Nephron progenitor cell (in vitro differentiated cells): ENCODE data around the gene DAB2IP.

Experiments used
- DNase-seq: peaks from one replicate; pipeline ENCODE4 v3.0.0; 2021
- H3K27ac Mint-ChIP-seq: 2 replicates; pipeline ENCODE4 v1.8.0; 2021; ENCODE audit warnings: mild to moderate bottlenecking, moderate library complexity, mixed read lengths
- H3K27me3 Mint-ChIP-seq: 2 replicates; pipeline ENCODE4 v1.8.0; 2021; ENCODE audit warnings: mild to moderate bottlenecking, low read depth, mixed read lengths; ENCODE audit not compliant: poor library complexity
- H3K36me3 Mint-ChIP-seq: 2 replicates; pipeline ENCODE4 v1.8.0; 2021; ENCODE audit warnings: low read depth, mixed read lengths
- H3K4me1 Mint-ChIP-seq: 2 replicates; pipeline ENCODE4 v1.8.0; 2021; ENCODE audit warnings: mixed read lengths
- H3K4me3 Mint-ChIP-seq: 2 replicates; pipeline ENCODE4 v1.8.0; 2021; ENCODE audit warnings: mild to moderate bottlenecking, moderate library complexity, mixed read lengths
- H3K9me3 Mint-ChIP-seq: 2 replicates; pipeline ENCODE4 v1.8.0; 2021; ENCODE audit warnings: mild to moderate bottlenecking, moderate library complexity, mixed read lengths
- CTCF ChIP-seq: fragments of 200-600 bp; sonication (generic); IDR thresholded peaks from 2 replicates; pipeline ENCODE4 v1.5.0; 2021; ENCODE audit warnings: antibody characterized with exemption

DAB2IP gene

GRCh38 chr9:121808781-121809180 is 157.3 kb downstream of the DAB2IP start:
- TF ChIP-seq CTCF = no peak
- H3K4me1 Mint-ChIP-seq = peaks cover 9% of the 10 kb centered on the region

DNA sequence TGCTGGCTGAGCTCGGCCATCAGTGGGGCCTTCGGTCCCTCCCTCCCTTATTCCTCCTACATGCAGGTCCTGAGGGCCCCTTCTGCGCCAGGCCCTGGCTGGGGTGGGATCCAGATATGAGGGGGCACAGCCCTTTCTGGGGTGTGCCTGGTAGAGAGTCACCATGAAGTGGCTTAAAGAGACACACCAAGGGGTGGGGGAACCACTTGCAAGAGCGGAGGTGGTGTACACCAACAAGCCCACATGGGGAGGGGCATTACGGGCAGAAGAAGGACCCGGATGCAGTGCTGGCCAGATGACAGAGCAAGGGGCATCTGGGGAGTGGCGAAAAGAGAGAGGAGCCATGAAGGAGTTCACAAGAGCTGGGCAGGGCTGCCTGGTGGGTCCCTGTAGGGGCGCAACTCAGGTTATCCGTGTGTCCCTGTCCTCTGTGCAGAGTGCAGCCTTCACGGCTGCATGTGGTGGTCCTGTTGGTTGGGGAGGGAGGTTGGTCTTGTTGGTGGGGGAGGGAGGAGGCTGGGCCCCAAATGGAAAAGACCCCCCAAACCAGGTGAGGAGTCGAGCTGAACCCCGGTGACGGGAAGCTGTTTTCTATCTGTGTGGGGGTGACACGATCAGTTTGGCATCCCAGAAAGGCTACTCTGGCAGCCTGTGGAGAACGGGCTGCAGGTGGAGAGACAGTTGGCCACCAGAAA is 158.1 kb downstream of the DAB2IP start:
- Mint-ChIP-seq H3K36me3 (peaks cover 5% of the 10 kb centered on the region), H3K9me3 (peaks cover 7% of the 10 kb centered on the region), H3K4me1 (peaks cover 9% of the 10 kb centered on the region), H3K27ac (peak overlapping the region; percentile 28), H3K27me3 (peaks cover 6% of the 10 kb centered on the region), H3K4me3 (no peak overlapping the region)
- no peak for DNase-seq
- TF ChIP-seq CTCF = no peak

More at GRCh38 chr9:121808781-121809180, 157.3 kb downstream of the DAB2IP start:
- Mint-ChIP-seq H3K36me3 (peaks cover 6% of the 10 kb centered on the region), H3K9me3 (peaks cover 14% of the 10 kb centered on the region), H3K27ac (no peak overlapping the region), H3K27me3 (peaks cover 7% of the 10 kb centered on the region), H3K4me3 (no peak overlapping the region)
- DNase-seq = no peak

DNA sequence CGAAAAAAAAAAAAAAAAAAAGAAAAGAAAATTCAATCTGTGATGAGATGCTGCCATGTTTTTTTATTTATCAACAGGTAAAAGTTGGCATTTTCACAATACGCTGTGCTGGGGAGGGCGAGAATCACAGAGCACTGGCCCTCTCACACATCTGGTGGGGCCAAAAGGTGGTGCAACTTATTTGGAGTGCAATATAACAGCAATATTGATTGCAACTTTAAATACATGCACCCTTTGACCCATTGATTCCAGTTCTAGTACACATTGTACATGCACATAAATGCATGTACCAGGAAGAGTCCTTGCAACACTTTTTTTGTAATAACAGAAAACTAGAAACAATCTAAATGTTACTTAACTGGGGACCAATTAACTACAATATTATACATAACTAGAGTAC is 159.1 kb downstream of the DAB2IP start:
- Mint-ChIP-seq H3K9me3 (no peaks in the 10 kb centered on the region), H3K36me3 (no peaks in the 10 kb centered on the region), H3K4me3 (no peak overlapping the region), H3K4me1 (peaks cover 18% of the 10 kb centered on the region), H3K27ac (no peak overlapping the region), H3K27me3 (peaks cover 6% of the 10 kb centered on the region)
- DNase-seq = no peak
- no peak for TF ChIP-seq CTCF

- no peak for DNase-seq
- Mint-ChIP-seq H3K27ac (no peak overlapping the region), H3K36me3 (no peaks in the 10 kb centered on the region), H3K27me3 (peaks cover 11% of the 10 kb centered on the region), H3K4me1 (peaks cover 24% of the 10 kb centered on the region), H3K4me3 (no peak overlapping the region), H3K9me3 (no peaks in the 10 kb centered on the region)
- no peak for TF ChIP-seq CTCF
These were observed 159.7 kb downstream of the DAB2IP start for GRCh38 chr9:121811140-121811539.

DNA sequence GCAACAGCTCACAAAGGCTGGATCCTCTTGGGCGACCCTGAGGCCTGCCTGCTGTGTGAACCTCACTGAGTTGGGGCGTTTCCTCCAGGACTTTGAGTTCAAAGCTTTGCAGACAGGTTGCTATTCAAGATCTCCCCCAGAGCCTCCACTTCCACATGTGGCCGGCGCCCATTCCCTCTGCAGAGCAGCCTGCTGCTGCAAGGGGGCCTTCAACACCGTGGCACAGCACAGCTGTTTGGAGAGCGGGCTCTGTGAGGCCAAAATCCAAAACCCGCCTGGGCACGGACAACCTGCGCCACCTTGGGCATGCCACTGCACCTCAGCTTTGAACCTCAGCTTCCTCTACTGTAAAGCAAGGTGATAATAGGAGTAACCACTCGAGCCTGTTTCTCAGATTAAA is 160.3 kb downstream of the DAB2IP start:
- Mint-ChIP-seq H3K4me3 (no peak overlapping the region), H3K4me1 (peaks cover 31% of the 10 kb centered on the region), H3K36me3 (no peaks in the 10 kb centered on the region), H3K27ac (peak overlapping the region; percentile 65), H3K27me3 (peaks cover 16% of the 10 kb centered on the region), H3K9me3 (no peaks in the 10 kb centered on the region)
- TF ChIP-seq CTCF = no peak
- no peak for DNase-seq

GRCh38 chr9:121812159-121812735 is 160.8 kb downstream of the DAB2IP start:
- Mint-ChIP-seq H3K4me3 (no peak overlapping the region), H3K27ac (peak overlapping the region; percentile 65)
- no peak for TF ChIP-seq CTCF

More at GRCh38 chr9:121812159-121812735, 160.8 kb downstream of the DAB2IP start:
- Mint-ChIP-seq H3K27me3 (peaks cover 21% of the 10 kb centered on the region), H3K36me3 (no peaks in the 10 kb centered on the region), H3K9me3 (no peaks in the 10 kb centered on the region), H3K4me1 (peaks cover 36% of the 10 kb centered on the region)
- DNase-seq = no peak
